ENCODE measurements around the gene F7. TPM values are rescaled to one million over a fixed set of nuclear protein-coding genes. Genes with fewer than 3 reads are reported as not detected.

F7 gene
- total and polyA plus RNA-seq, 7 donors = 0.36 TPM; not detected in 6

- H3K4me3 ChIP-seq = no peak overlapping the region
- 95 to 96% methylated on average over 38 of the region's 38 CpGs for WGBS, 2 donors
- TF ChIP-seq CTCF (IDR thresholded peaks at IDR 0.05) (no peak), POLR2A (IDR thresholded peaks at IDR 0.05) (no peak), POLR2AphosphoS5 (IDR thresholded peaks at IDR 0.05) (no peak), EP300 (IDR thresholded peaks at IDR 0.05) (no peak)
- peaks cover 0 to 19% (median 12%) of the 10 kb centered on the region in 4 donors for H3K4me1 ChIP-seq
- no peak for DNase-seq
- no peaks in the 10 kb centered on the region for H3K36me3 ChIP-seq
- H3K9me3 ChIP-seq = no peaks in the 10 kb centered on the region
- intact Hi-C loops (cut with DNase I) = no loop called here
- no peak overlapping the region for H3K27ac ChIP-seq
- H3K27me3 ChIP-seq = no peaks in the 10 kb centered on the region
Measured at GRCh38 chr13:113148940-113149503, 43.4 kb downstream of the F7 start.

DNA sequence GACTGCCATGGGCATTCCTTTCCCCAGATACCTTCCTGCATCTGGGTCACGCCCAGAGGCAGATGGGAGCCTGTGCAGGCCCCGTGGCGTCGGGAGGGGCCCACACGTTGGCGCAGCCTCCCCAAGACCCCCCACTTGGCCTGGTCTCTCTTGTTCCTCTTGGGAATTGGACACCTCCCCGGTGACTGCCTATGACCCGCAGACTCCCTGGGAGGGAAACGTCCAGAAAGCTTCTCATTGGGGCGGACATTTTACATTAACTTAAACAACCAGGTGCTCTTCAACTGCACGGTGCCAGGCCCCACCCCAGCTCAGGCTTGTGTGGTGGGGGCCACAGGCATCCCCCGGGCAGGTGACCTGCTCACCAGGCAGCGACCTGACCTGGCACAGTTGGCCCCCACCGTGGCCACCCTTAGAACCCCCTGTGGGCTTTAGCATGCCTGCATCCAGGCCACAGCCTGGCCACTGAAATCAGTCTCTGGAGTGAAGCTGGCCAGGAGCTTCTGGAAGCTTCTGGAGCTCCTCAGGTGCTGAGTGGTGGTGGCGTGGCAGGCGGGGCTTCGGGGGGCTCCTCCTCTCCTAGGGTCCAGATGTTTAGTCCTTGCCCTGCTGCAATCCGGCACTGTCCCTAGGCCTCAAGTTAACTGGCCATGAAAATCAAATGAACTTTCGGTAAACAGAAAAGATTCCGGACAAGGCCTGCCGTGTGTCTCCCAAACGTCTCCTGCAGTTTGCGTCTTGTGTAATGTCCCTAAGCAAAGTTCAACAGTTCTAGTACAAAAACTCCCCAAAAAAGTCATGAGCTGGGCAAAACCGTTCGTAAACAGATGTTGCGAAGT is 44.3 kb downstream of the F7 start:
- intact Hi-C loops (cut with DNase I) = loop anchor here (5.0 to 10.0 kb wide), 3 partner anchors 113 to 455 kb away; partner anchors contain the start of gene ATP11A

DNA sequence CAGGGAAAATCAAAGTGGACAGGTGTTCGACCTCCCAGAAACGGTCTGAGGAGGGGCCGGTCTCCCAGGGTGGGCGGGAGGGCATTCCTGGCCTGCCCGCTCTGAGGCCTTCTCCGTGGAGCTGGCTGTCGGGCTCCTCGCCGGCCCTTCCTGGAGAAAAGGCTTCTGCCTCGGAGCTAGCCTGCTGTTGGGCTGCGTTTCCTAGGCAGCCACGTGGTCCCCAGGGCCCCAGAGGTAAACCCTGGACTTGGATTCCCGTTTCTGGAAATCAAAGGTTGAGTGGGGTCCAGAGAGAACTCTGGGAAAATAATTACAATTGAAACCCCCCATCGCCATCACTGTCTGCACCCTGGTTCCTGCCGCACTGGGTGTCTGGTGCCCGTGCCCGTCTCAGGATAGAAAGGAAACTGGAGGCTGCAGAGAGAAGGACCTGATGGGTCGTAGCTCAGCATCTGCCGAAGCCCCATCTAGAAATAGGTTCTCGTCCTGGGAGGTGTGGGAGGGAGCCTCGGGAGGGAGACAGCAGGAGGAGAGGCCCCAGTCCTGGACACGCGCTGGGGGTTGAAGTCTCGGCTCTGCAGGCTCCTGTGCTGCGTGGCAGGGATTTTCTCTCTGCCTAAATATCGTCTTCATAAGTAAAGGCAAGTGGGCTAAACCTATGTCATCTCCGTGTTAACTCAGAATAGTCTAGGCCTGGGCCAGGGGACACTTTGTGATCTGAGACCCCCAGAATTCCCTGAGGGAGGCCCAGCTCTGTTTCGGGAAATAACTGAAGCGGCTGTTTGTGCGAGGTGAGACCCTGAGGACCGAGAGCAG is 45.2 kb downstream of the F7 start:
- no peak for TF ChIP-seq CTCF (IDR thresholded peaks at IDR 0.05)
- TF ChIP-seq POLR2AphosphoS5 (IDR thresholded peaks at IDR 0.05) = no peak
- no peak for TF ChIP-seq EP300 (IDR thresholded peaks at IDR 0.05)
- TF ChIP-seq POLR2A (IDR thresholded peaks at IDR 0.05) = no peak
- Histone ChIP-seq H3K27ac (no peak overlapping the region), H3K36me3 (no peaks in the 10 kb centered on the region), H3K4me1 (peaks cover 0 to 24% (median 16%) of the 10 kb centered on the region in 4 donors), H3K4me3 (no peak overlapping the region), H3K9me3 (peaks cover 0 to under 1% (median 0%) of the 10 kb centered on the region in 4 donors), H3K27me3 (no peaks in the 10 kb centered on the region)
- DNase-seq = no peak
- intact Hi-C loops (cut with DNase I) = loop anchor here (5.0 to 10.0 kb wide), 3 partner anchors 113 to 456 kb away; partner anchors contain the start of gene ATP11A
- 93% methylated on average over 31 of the region's 31 CpGs for WGBS, 2 donors

More for the DNA sequence above, 44.3 kb downstream of the F7 start:
- H3K9me3 ChIP-seq = no peaks in the 10 kb centered on the region
- H3K36me3 ChIP-seq = no peaks in the 10 kb centered on the region
- no peak for DNase-seq
- no peaks in the 10 kb centered on the region for H3K27me3 ChIP-seq
- no peak overlapping the region for H3K4me3 ChIP-seq
- 88 to 92% methylated on average over 26 of the region's 26 CpGs for WGBS, 2 donors
- no peak for TF ChIP-seq CTCF (IDR thresholded peaks at IDR 0.05)
- TF ChIP-seq EP300 (IDR thresholded peaks at IDR 0.05) = no peak
- TF ChIP-seq POLR2AphosphoS5 (IDR thresholded peaks at IDR 0.05) = no peak
- no peak for TF ChIP-seq POLR2A (IDR thresholded peaks at IDR 0.05)
- H3K27ac ChIP-seq = no peak overlapping the region
- H3K4me1 ChIP-seq = peaks cover 0 to 24% (median 16%) of the 10 kb centered on the region in 4 donors

DNA sequence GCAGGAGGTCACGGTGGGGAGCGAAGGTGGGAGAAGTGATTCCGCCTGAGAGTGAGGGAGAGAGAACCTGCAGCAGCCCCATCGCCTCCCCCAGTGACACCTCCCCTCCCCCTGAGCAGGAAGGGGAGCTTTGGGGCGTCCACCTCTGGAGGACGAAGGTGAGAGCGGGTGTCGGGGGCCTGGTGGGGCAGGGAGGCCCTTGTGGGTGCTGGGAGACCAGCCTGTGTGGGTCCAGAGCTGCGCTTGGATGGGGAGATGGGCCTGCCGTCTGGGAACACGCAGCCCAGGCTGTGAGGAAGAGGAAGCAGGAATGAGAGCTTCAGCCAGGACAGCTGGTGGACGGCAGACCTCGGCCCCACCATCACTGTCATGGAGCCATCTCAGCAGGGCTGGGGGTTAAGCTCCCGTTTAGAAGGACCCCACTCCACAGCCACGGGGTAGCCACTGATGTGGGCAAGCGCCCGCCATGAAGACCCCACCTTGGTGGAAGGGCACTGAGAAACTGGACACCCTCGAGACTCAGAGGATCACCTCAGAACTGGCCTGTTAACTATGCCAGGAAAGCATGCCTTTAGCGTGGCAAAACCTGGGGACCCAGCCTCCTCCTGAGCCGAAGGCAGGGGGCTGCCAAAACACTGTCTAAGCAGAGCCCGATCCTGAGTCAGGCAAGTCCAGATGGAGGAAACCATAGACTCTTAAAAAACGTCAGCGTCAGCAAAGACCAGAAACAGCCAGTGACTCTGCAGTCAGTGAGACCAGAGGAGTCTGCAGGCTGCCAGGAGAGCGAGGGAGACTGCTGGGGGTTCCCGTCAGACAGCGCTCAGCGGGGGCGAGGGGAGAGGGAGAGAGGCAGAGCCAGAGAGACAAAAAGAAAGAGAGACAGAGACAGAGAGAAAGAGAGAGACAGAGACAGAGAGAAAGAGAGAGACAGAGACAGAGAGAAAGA is 46.4 kb downstream of the F7 start:
- H3K4me1 ChIP-seq = peaks cover 0 to 24% (median 16%) of the 10 kb centered on the region in 4 donors
- no peak for DNase-seq
- H3K9me3 ChIP-seq = peaks cover 0 to 3% (median 0%) of the 10 kb centered on the region in 4 donors
- peak overlapping the region in 2 of 4 donors; percentile 42 to 52 for H3K4me3 ChIP-seq
- intact Hi-C loops (cut with DNase I) = loop anchor here (2.0 to 10.0 kb wide), 4 partner anchors 115 to 457 kb away; partner anchors contain the start of genes ATP11A and GRTP1
- H3K36me3 ChIP-seq = no peaks in the 10 kb centered on the region
- TF ChIP-seq POLR2A (IDR thresholded peaks at IDR 0.05) (no peak), CTCF (IDR thresholded peaks at IDR 0.05) (no peak), POLR2AphosphoS5 (IDR thresholded peaks at IDR 0.05) (peak in 1 of 4 donors; percentile 8), EP300 (IDR thresholded peaks at IDR 0.05) (no peak)
- H3K27me3 ChIP-seq = no peaks in the 10 kb centered on the region
- WGBS, 2 donors = 66 to 78% methylated on average over 28 of the region's 28 CpGs
- H3K27ac ChIP-seq = no peak overlapping the region

All from sigmoid colon (tissue), 7 donors.